HG02938 (cell line): ENCODE measurements around the gene RABL3.
"Not testable (repeated sequence)": the region's sequence is repeated elsewhere in the genome, so short reads cannot be mapped to it uniquely, and the experiment has no call there.

Source experiments
- ATAC-seq: cut with Tn5 transposase; IDR thresholded peaks from one replicate; pipeline ENCODE4 v1.9.1; 2021; ENCODE audit warnings: mild to moderate bottlenecking, moderate library complexity; ENCODE audit not compliant: unreplicated experiment

The RABL3 gene

DNA sequence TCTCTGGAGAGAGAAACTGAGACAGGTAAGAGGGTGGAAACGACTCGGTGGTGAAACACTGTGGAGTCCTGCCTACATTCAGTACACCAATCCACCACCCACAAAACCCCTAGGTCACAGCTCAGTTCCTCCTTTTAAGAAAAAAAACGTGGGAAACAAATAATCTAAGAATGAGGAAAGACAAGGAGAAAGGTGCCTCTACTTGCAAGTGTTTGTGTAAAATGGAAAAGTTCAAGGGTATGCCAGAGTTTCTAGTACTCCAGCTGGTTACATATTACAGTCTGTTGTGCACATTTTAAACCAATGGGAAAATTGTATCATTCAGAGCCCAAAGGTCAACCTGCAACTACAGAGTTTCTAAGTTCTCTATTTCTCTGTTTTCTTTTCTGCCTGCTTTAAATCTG is 92.5 kb downstream of the RABL3 start:
- ATAC-seq = peak; percentile 51

DNA sequence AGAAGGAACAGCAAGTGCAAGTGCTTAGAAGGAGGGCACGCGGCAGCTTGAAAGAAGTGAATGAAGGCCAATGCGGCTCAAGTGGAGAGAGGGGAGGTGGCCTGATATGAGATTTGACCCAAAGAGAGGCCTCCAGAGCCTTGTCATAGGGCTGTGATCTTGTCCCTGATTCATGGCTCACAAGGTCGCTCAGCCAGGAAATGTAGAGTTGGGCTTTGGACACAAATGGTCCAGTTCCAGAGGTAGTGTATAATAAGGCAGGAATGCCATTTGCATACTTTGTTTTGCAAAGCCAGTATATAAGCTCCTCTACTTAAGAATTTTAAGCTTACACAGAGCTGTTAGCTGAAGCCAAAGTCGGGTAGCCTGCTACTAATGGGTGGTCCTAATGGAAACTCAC is 94.0 kb downstream of the RABL3 start:
- ATAC-seq = no peak

DNA sequence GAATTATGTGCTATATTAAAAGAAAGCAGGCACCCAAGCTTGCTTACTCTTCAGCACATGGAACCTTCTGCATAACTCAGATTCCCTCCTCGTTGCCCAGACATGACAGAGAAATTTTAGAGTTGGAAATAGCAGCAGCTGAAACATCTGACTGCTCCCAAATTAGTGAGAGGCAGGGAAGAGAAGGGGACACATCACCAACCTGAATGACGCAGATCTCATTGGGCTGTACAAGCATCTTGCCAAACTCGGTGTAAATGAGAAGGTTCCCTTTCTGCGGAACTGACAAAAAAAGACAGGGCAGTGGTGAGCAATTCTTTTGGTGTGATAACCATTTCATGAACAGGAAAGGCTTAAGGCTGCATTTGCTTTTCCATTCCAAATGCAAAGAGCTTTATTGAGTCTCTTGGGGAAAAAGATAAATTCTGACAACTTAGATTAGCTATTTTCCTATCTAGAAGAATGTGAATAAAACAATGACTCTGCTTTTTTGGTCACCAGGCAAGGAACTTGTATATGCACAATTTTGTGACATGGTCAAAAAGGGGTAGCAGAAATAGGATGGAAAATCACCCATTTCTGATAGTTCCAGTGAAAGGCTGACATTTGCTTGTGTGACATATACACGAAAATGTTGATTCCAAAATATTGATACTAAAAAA is 95.4 kb downstream of the RABL3 start:
- ATAC-seq = no peak

DNA sequence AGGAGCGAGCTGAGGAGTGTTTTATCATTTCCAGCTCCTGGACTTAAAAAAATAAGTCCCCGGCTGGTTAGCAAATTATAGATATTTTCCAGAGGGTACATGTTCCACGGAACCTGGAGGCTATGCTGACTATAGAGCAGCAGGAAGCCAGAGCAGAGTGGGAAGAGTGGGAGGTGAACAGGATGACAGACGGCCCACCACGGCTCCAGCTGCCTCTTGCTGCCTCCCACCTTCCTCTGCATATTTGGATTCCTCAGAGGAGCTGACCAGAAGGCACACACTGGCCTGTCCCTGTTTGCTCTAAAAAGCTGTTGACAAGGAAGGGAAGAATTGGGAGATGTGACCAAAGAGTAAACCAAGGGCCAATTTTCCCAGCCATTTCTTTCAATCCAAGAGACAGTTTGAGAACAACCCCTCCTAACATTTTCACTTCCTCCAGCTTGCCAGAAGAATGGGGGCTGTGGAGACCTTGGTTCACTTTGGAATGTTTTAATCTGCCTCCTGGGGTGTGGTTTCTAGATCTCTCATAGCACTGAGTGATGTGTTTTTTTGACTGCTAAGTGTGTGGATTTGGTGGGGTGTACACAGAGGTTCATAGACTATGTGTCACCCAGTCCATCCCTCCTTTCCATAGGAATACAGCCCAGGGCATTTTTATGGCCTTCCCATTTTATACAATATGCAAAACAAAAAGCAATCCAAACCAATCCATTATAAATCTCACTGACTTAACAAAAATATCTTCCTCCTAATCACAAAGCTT is 97.1 kb downstream of the RABL3 start:
- ATAC-seq = no peak

DNA sequence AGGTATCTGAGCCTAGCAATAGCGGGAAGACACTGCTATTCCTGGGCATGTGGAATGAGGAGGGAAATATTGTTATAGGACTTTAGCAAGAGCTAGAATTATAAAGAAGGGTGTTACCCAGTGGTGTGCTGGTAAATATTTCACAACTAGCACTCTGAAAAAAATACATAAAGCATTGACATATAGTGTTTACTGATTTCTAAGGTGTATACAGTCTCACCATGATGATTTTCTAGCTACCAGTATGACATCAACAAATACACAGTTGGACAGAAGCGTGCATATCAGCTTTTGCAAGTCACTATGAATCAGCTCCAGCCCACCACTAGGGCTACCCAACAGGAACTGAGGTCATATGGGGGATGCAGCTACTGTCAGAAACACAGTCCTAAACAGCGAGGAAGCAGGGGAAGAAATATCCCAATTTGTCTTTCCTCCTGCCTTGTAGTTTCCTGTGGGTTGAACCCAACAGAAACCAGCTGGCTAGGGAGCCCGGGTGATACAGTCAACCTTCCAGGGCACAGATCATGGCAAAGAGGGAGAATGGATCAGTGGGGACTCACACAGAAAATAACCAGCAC is 99.9 kb downstream of the RABL3 start:
- no peak for ATAC-seq

DNA sequence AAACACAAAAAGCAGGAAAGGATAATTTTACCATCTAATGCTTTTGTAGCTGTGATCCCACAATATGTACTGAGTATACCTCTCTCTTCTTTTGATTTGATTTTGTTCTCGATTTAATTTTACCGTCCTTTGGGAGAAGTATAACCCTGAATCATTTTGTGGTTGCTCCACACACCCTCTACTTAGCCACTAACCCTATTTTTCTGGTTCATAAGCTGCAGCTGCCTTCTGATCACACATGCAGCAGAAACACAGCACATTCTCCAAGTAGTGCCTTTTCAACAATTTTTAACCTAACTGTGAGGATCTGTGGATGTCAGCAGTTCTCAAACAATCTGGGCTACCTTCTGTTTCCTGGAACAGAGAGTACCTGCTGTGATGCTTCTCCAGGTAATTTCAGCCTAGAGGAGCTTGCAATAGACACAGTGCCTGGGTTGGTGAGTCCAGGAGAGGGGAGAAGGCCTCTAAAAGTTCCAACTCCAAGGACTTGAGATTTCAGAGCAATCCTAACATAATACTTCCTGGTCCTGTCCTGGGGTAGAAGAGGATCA is 100.5 kb downstream of the RABL3 start:
- ATAC-seq = no peak

DNA sequence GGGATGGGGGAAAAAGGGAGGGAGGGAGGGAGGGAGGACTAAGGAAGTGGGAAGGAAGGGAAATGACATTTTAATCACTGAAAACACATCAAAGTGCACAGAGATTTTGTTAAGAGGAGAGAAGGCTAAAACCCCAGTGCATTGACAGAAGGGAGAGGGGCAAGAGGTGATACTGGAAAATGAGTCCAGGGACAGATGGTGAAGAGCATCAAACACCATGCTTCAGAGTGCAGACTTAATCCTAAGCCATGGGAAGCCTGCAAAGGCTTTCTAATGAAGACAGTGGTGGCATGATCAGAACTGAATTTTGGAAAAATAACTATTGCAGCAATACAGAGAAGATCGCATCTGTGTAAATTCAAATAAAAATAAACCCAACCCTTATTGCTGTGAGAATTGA is 102.1 kb downstream of the RABL3 start:
- no peak for ATAC-seq

DNA sequence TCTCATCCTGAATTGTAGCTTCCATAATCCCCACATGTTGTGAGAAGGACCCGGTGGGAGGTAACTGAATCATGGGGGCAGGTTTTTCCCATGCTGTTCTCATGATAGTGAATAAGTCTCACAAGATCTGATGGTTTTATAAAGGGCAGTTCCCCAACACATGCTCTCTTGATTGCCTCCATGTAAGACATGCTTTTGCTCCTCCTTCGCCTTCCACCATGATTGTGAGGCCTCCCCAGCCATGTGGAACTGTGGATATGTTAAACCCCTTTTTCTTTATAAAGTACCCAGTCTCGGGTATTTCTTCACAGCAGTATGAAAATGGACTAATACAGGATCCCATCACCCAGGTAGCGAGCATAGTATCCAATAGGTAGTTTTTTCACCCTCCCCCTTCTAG is 103.5 kb downstream of the RABL3 start:
- ATAC-seq = not testable (repeated sequence)

DNA sequence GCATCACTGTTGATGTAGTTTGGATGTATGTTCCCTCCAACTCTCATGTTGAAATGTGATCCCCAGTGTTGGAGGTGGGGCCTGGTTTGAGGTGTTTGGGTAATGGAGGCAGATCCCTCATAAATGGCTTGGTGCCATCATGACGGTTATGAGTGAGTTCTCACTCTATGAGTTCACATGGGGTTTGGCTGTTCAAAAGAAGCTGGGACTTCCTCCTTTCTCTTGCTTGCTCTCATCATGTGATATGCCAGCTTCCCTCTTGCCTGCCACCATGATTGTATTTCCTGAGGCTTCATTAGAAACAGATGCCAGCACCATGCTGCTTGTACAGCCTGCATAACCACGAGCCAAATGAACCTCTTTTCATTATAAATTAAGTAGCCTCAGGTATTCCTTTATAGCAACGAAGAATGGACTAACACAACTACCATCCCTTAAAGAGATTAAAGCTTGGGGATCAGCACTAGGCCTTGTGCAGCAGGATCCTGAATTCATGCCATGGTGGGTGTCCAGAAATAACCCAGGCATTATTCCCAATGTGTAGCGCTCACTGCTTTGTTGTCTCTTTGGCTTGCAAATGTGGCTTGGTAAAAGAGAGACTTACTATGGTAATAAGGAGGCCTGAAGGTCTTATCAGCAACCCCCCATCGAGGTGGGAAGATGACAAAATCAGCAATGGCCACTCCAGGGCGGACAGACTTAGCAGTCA is 104.3 kb downstream of the RABL3 start:
- no peak for ATAC-seq

DNA sequence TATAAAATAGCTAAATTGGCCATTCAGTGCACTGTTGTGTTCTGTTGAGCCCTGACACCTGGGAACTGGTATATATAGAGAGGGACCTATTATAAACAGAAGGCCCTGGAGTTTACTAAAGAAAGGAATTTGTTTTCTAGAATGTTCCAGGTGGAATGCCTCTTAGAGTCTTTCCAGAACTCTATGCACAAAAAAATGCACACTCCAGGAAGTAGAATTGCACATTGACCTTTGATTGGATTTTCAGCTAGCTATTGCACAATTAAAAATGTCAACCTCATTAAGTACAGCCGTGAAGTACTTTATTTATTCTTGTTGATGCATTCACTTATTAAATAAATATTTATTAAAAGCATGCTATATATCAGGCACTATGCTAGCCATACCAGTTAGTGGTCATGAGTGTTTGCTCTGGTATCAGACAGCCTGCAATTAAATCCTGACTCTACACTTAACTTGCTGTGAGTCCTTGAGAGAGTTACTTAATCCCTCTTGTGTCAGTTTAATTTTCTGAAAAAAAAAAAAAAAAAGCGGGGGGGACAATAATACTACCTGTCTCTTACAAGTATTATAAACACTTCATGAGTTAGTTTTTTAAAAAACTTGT is 105.4 kb downstream of the RABL3 start:
- no peak for ATAC-seq
